NCI-H2227 (cell line): ENCODE data around the gene MLLT3.
"Not testable (repeated sequence)": the region's sequence is repeated elsewhere in the genome, so short reads cannot be mapped to it uniquely, and the experiment has no call there.

ENCODE experiments used
- DNase-seq: peaks from one replicate; lab custom pipeline; 2025; ENCODE audit not compliant: unreplicated experiment; lab: John Stamatoyannopoulos, UW

The MLLT3 gene

DNA sequence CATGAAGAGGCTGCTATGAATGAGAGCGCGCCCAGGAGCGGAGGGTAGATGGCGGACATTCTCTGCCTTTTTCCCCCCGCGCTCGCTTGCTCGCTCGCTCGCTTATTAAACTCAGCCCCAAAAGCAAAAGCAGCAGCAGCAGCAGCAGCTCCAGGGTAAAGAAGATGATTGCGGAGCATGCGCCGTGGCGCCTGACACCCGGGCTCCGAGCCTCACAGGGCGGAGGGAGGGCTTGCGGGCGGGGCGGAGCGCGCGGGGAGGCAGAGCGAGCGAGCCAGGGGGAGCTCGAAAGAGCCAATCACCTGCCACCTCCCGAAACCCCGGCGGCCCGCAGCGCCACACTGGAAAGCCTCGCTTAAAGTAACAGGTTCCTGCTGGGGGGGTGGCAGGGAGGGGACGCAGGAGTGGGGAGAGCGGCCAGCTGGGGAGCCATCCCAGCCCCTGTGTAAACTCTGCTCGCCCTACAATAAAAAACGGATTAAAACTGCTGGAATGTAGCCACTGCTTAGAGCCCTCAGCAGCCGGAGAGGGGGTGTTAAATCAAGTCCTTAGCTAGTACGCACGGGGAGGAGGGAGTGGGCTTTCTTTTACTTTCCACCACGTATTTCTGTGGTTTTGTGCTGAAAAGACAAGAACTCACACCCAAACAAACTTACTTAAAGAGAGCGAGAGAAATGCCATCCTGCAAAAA lies at the start of gene MLLT3:
Gene MLLT3, minus strand, starts transcription at position 170 of the 691 bp plus-strand sequence.
- DNase-seq: peak; percentile 97

GRCh38 chr9:20671635-20672034 lies 49.3 kb upstream of the MLLT3 start:
- DNase-seq: no peak

DNA sequence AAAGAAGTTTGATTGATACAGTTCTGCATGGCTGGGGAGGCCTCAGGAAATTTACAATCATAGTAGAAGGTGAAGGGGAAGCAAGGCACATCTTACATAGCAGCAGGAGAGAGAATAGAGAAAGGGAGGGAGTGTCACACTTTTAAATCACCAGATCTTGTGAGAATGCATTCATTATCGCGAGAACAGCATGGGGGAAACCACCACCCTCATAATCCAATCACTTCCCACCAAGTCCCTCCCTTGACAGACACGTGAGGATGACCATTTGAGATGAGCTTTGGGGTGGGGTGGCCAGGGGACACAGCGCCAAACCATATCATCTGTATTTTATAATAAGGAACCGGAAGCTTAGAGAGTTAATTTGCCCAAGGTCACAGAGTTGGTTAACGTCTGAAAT lies 48.1 kb upstream of the MLLT3 start:
- DNase-seq: no peak

- no peak for DNase-seq
Measured at GRCh38 chr9:20664501-20664900, 42.2 kb upstream of the MLLT3 start.

- DNase-seq: no peak
Measured at GRCh38 chr9:20663133-20663532, 40.8 kb upstream of the MLLT3 start.

- DNase-seq: peak; percentile 13
Measured at GRCh38 chr9:20662156-20662555, 39.9 kb upstream of the MLLT3 start.

DNA sequence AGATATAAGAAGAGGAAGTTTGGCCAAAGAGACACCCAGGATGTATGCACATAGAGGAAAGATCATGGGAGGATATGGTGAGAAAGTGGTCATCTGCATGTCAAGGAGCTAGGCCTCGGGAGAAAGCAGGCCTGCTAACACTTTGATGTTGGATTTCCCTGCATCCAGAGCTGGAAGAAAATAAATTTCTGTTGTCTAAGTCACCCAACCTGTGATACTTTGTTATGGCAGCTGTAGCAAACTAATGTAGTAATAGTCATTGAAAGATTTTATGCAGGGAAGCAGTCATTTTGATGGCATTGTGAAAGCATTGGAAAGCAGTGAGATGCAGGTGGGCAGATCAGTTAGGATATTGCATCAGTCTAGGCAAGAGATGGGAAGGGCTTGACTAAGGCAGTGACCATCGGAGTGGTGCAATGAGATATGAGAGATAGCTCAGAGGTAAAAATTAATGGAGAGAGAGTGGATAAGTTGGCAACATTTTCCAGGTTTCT lies 37.2 kb upstream of the MLLT3 start:
- no peak for DNase-seq

GRCh38 chr9:20658677-20659473 lies 36.6 kb upstream of the MLLT3 start:
- DNase-seq: no peak

- not testable (repeated sequence) for DNase-seq
Measured at GRCh38 chr9:20658246-20658667, 36.0 kb upstream of the MLLT3 start.

GRCh38 chr9:20651939-20652338 lies 29.6 kb upstream of the MLLT3 start:
- DNase-seq: no peak

DNA sequence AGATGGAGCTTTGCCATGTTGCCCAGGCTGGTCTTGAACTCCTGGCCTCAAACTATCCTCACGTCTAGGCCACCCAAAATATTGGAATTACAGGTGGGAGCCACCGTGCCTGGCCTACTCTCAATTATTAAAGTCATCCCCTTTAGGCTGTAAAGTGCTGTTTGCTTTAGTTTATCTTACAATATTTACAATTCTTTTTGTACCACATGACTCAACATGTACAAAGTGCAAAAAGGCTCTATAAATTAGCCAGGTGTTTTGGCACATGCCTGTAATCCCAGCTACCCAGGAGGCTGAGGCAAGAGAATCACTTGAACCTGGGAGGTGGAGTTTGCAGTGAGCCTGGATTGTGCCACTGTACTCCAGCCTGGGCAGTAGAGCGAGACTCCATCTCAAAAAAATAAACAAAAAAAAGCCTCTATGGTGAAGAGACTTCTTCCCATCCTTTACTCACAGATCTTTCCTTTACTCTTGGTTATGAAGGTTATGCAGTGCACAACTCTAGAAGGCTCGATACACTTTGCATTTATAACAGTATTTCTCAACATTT lies 28.5 kb upstream of the MLLT3 start:
- DNase-seq: no peak

DNA sequence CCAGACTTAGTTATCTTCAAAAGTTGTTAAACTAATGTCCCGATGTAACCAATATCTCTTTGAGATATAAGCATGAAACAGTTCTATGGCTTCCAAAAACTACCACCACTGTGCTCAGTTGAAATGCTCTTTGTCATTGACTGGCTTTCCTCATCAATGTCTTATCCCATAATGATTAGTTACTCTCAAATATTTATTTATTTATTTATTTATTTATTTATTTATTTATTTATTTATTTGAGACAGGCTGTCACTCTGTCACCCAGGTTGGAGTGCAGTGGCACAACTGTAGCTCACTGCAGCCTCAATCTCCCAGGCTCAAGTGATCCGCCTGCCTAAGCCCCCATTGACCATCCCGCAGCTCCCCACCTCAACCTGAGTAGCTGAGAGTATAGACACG lies 28.0 kb upstream of the MLLT3 start:
- no peak for DNase-seq

- no peak for DNase-seq
Measured at GRCh38 chr9:20649381-20649780, 27.1 kb upstream of the MLLT3 start.

DNA sequence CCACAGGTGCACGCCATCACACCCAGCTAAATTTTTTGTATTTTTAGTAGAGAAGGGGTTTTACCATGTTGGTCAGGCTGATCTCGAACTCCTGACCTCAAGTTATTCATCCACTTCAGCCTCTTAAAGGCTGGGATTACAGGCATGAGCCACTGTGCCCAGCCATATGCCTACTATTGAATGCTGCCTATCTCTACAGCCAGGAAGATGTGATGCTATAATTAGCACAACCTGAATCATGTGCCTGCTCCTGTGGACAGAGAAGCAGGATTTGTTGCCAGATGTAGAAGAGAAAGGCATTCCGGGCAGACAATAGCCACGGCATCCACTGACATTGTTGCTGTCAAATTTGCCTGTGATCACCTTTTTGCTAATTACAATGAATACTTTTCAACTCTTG lies 24.4 kb upstream of the MLLT3 start:
- no peak for DNase-seq

DNA sequence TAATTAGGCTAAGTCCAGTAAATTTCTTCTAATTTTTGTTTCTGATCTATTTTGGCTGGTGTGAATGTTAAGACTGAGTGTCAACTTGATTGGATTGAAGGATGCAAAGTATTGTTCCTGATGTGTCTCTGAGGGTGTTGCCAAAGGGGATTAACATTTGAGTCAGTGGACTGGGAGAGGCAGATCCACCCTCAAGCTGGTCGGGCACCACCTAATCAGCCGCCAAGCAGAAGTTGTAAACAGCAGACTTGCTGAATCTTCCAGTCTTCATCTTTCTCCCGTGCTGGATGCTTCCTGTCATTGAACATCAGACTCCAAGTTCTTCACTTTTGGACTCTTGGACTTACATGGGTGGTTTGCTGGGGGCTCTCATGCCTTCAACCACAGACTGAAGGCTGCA lies 21.4 kb upstream of the MLLT3 start:
- DNase-seq: no peak

GRCh38 chr9:20642045-20642444 lies 19.7 kb upstream of the MLLT3 start:
- DNase-seq: no peak

GRCh38 chr9:20640331-20641187 lies 18.3 kb upstream of the MLLT3 start:
- peak; percentile 87 for DNase-seq

DNA sequence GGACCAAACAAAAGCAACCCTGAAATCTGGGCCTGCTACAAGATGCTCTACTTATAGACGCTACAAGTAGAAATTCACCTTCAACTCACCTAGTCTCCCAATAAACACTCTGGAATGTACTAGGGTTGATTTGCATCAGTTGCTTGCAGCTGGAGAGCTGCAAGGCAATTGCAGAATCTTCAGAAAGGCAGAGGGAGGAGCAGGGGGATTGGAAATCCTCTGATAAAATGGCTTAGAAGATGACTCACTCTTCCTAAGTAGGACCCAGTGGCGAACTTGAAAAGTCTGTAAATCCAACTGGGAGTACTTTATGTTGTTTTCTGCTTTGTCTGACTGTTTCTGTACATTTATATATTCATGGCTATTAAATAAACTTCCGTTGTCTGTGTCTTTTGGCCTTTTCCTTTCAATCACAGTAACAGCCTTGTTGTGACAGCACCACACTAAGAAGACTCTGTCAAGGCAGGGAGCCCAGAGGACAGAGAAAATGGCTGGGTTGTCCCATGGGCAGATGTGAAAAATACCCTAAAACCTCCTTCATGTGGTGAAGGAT lies 14.7 kb upstream of the MLLT3 start:
- no peak for DNase-seq

- DNase-seq: no peak
Measured at GRCh38 chr9:20634895-20635294, 12.6 kb upstream of the MLLT3 start.

DNA sequence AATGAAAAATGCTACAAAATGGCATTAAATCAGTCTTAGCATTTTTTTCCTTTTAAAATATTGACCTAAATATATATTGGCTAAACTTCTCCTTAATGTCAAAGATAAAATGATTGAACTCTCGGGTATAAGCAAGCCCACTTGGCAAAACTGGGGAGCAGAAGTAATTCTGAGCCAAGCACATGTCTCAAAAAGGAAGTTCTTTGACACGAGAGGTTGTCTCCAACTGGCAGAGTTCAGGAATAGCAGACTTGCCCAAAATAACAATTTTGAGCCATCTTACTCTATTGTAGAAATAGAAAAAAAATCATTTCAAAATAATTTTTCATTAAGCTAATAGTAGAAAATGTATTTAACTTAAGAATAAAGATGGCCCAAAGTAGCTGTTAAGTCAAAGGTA lies 10.4 kb upstream of the MLLT3 start:
- DNase-seq: no peak
